Right atrium auricular region (tissue), 2 donors: ENCODE results near the gene ACSBG1. TPM values are rescaled to one million over a fixed set of nuclear protein-coding genes. Genes with fewer than 3 reads are reported as not detected.

Experiments used
- DNase-seq: peaks from one replicate; pipeline ENCODE4 v3.0.0-alpha.2; 2019; ENCODE audit warnings: low spot score
- H3K27ac ChIP-seq, 2 donors: fragments of 200-600 bp; sonication (generic); 1 replicate in 1 of 2; 2 replicates in 1 of 2; pipeline ENCODE4 v1.5.1; 2016 to 2019
- H3K27me3 ChIP-seq, 2 donors: fragments of 200-600 bp; sonication (generic); one replicate each; pipeline versions ENCODE4 v1.5.1 to v1.6.0; 2017 to 2019
- H3K36me3 ChIP-seq: fragments of 200-600 bp; sonication (generic); one replicate; pipeline ENCODE4 v1.5.1; 2016
- H3K4me1 ChIP-seq, 2 donors: fragments of 200-600 bp; sonication (generic); one replicate each; pipeline versions ENCODE4 v1.5.1 to v1.6.0; 2017 to 2019
- H3K4me3 ChIP-seq, 2 donors: fragments of 200-600 bp; sonication (generic); 1 replicate in 1 of 2; 2 replicates in 1 of 2; pipeline ENCODE4 v1.5.1; 2017 to 2019; ENCODE audit warnings: mild to moderate bottlenecking in 1 of 2, moderate library complexity in 1 of 2
- H3K9me3 ChIP-seq, 2 donors: fragments of 200-600 bp; sonication (generic); one replicate each; pipeline ENCODE4 v1.5.1; 2019
- CTCF ChIP-seq, 2 donors: fragments of 200-600 bp; sonication (generic); IDR thresholded peaks; one replicate each; pipeline ENCODE4 v1.5.1; 2019; ENCODE audit warnings: antibody characterized with exemption in 2 of 2
- total RNA-seq, 2 donors: library from RNA; depleted of rRNA; stranded (reverse); fragments of >200 nt; gene quantifications; one replicate each; pipeline ENCODE4 v1.1.0, GENCODE V29; 2016

ACSBG1 gene
- total RNA-seq, 2 donors from 2014 or later = not detected

- H3K27me3 ChIP-seq = no peaks in the 10 kb centered on the region
- DNase-seq = no peak
- no peak overlapping the region for H3K27ac ChIP-seq
- no peaks in the 10 kb centered on the region for H3K36me3 ChIP-seq
- H3K4me1 ChIP-seq = no peaks in the 10 kb centered on the region
- H3K4me3 ChIP-seq = no peak overlapping the region
- TF ChIP-seq CTCF (IDR thresholded peaks at IDR 0.05) = no peak
- no peaks in the 10 kb centered on the region for H3K9me3 ChIP-seq
These were observed 55.0 kb downstream of the ACSBG1 start for GRCh38 chr15:78179286-78179840.

GRCh38 chr15:78178064-78178463, 56.3 kb downstream of the ACSBG1 start:
- Histone ChIP-seq H3K27me3 (no peaks in the 10 kb centered on the region), H3K4me1 (no peaks in the 10 kb centered on the region), H3K4me3 (no peak overlapping the region), H3K27ac (no peak overlapping the region), H3K36me3 (no peaks in the 10 kb centered on the region), H3K9me3 (no peaks in the 10 kb centered on the region)
- no peak for DNase-seq
- no peak for TF ChIP-seq CTCF (IDR thresholded peaks at IDR 0.05)

GRCh38 chr15:78177447-78177873, 56.9 kb downstream of the ACSBG1 start:
- no peak for DNase-seq
- Histone ChIP-seq H3K4me1 (no peaks in the 10 kb centered on the region), H3K9me3 (no peaks in the 10 kb centered on the region), H3K27ac (no peak overlapping the region), H3K36me3 (peaks cover 4% of the 10 kb centered on the region), H3K4me3 (no peak overlapping the region), H3K27me3 (no peaks in the 10 kb centered on the region)
- peak; percentile 48 to 78 for TF ChIP-seq CTCF (IDR thresholded peaks at IDR 0.05)

GRCh38 chr15:78175330-78175729, 59.0 kb downstream of the ACSBG1 start:
- no peaks in the 10 kb centered on the region for H3K27me3 ChIP-seq
- DNase-seq = no peak
- no peaks in the 10 kb centered on the region for H3K9me3 ChIP-seq
- no peak overlapping the region for H3K4me3 ChIP-seq
- H3K36me3 ChIP-seq = peaks cover 26% of the 10 kb centered on the region
- no peak overlapping the region for H3K27ac ChIP-seq
- TF ChIP-seq CTCF (IDR thresholded peaks at IDR 0.05) = no peak
- H3K4me1 ChIP-seq = peaks cover 0 to 11% of the 10 kb centered on the region in 2 donors

- no peaks in the 10 kb centered on the region for H3K9me3 ChIP-seq
- H3K4me1 ChIP-seq = peaks cover 0 to 11% of the 10 kb centered on the region in 2 donors
- no peak overlapping the region for H3K27ac ChIP-seq
- no peak overlapping the region for H3K4me3 ChIP-seq
- no peak for TF ChIP-seq CTCF (IDR thresholded peaks at IDR 0.05)
- no peak for DNase-seq
- no peaks in the 10 kb centered on the region for H3K27me3 ChIP-seq
- H3K36me3 ChIP-seq = peaks cover 35% of the 10 kb centered on the region
These were observed 60.0 kb downstream of the ACSBG1 start for GRCh38 chr15:78174401-78174800.

GRCh38 chr15:78171864-78172472, 62.4 kb downstream of the ACSBG1 start:
- no peaks in the 10 kb centered on the region for H3K27me3 ChIP-seq
- peaks cover 59% of the 10 kb centered on the region for H3K36me3 ChIP-seq

More at GRCh38 chr15:78171864-78172472, 62.4 kb downstream of the ACSBG1 start:
- Histone ChIP-seq H3K4me1 (peaks cover 0 to 11% of the 10 kb centered on the region in 2 donors), H3K27ac (no peak overlapping the region), H3K4me3 (no peak overlapping the region), H3K9me3 (no peaks in the 10 kb centered on the region)
- no peak for DNase-seq
- no peak for TF ChIP-seq CTCF (IDR thresholded peaks at IDR 0.05)
